ENCODE data around the gene RGS2. TPM values are rescaled to one million over a fixed set of nuclear protein-coding genes. Genes with fewer than 3 reads are reported as not detected.

Gene RGS2
- total and polyA plus RNA-seq, 9 of the 15 experiments (the other 6 are each of a cell fraction or from before 2014, with no cell fraction given) = 2.5 to 5.4 (median 3.8) TPM

GRCh38 chr1:192762265-192762664 is 46.6 kb upstream of the RGS2 start (continued):
- TF ChIP-seq RERE (CRISPR knock-in tag; IDR thresholded peaks at IDR 0.05; ENCODE audit: borderline replicate concordance) = no peak
- no peak for TF ChIP-seq ZNF282 (CRISPR knock-in tag; IDR thresholded peaks at IDR 0.05)
- TF ChIP-seq CREM (IDR thresholded peaks at IDR 0.05; ENCODE audit: low read depth) = no peak
- no peak for TF ChIP-seq ZNF124 (CRISPR knock-in tag; IDR thresholded peaks at IDR 0.05)

- H3K9me1 ChIP-seq (ENCODE audit: control insufficient read depth, insufficient read depth, low read length) = no peaks in the 10 kb centered on the region
- FAIRE-seq (no peak), ATAC-seq (no peak), DNase-seq (ENCODE audit: extremely low read depth in 1 of 4, low spot score in 3 of 4) (no peak)
- no peak overlapping the region for H3K9ac ChIP-seq (ENCODE audit: insufficient read depth in 1 of 2, low read depth in 2 of 2, low read length in 2 of 2)
- ChIA-PET CTCF (ENCODE audit: low intra/inter-chr PET ratio) (no interaction called here), POLR2A (no interaction called here)
- no peaks in the 10 kb centered on the region for H3K9me3 ChIP-seq (replicated peaks; ENCODE audit: control insufficient read depth, insufficient read depth, low read depth, low read length)
- no peak overlapping the region for H3K27ac ChIP-seq (ENCODE audit: extremely low read depth, low read depth, low read length)
- no peak overlapping the region for H3K4me3 ChIP-seq
- no peak overlapping the region for H3K4me2 ChIP-seq (ENCODE audit: insufficient read depth, low read length)
- intact Hi-C loops (cut with micrococcal nuclease) = no loop called here
- in situ Hi-C loops (cut with MboI) = no loop called here
- H3K79me2 ChIP-seq (ENCODE audit: control insufficient read depth, insufficient read depth, low read length) = no peaks in the 10 kb centered on the region
- no peak overlapping the region for H2AFZ ChIP-seq (ENCODE audit: low read depth, low read length)
- H3K27me3 ChIP-seq (ENCODE audit: control insufficient read depth in 2 of 2, insufficient read depth in 2 of 2, low read length in 2 of 2) = no peaks in the 10 kb centered on the region
- H3K36me3 ChIP-seq (ENCODE audit: control insufficient read depth, insufficient read depth, low read length) = no peaks in the 10 kb centered on the region
- BruUV-seq (replicated peaks) = no TSS peak
- H3K4me1 ChIP-seq (replicated peaks in 1 of 2; ENCODE audit: control insufficient read depth in 2 of 2, insufficient read depth in 2 of 2, low read length in 2 of 2) = no peaks in the 10 kb centered on the region
- H4K20me1 ChIP-seq (replicated peaks; ENCODE audit: control insufficient read depth, insufficient read depth, low read length) = no peaks in the 10 kb centered on the region
- TF ChIP-seq ZNF717 (CRISPR knock-in tag; IDR thresholded peaks at IDR 0.05) (no peak), SFPQ (IDR thresholded peaks at IDR 0.05; ENCODE audit: low read depth, low read length) (no peak)
Observed at GRCh38 chr1:192763243-192763642, 45.6 kb upstream of the RGS2 start.
